Measurements from ENCODE around the gene COLEC11. TPM values are rescaled to one million over a fixed set of nuclear protein-coding genes. Genes with fewer than 3 reads are reported as not detected.

The COLEC11 gene
- total and polyA plus RNA-seq, 2 of the 13 experiments (the other 11 are each of a cell fraction or from before 2014, with no cell fraction given): 1.5 to 3.0 TPM

GRCh38 chr2:3651691-3652648, 57.1 kb downstream of the COLEC11 start (continued):
- TF ChIP-seq ZBED4 (CRISPR knock-in tag; IDR thresholded peaks at IDR 0.05; ENCODE audit: borderline replicate concordance) (peak; percentile 51; the same call in 1 of the 2 replicates), SMYD3 (CRISPR knock-in tag; IDR thresholded peaks at IDR 0.05) (0 out of 2 replicates have a peak, but pooled peaks have one; percentile 11), HCFC1 (IDR thresholded peaks at IDR 0.05; ENCODE audit: low read depth, low read length) (peak; percentile 11; the same call in 1 of the 2 replicates), DR1 (CRISPR knock-in tag; IDR thresholded peaks at IDR 0.05) (no peak), PAX8 (CRISPR knock-in tag; IDR thresholded peaks at IDR 0.05; ENCODE audit: borderline replicate concordance) (no peak), ZMYM4 (CRISPR knock-in tag; IDR thresholded peaks at IDR 0.05) (peak; percentile 49), MXD1 (CRISPR knock-in tag; IDR thresholded peaks at IDR 0.05) (peak; percentile 65), ZNF777 (CRISPR knock-in tag; IDR thresholded peaks at IDR 0.05) (0 out of 2 replicates have a peak, but pooled peaks have one; percentile 29), PCBP2 (optimal IDR thresholded peaks at IDR 0.05; ENCODE audit: low read depth, low read length, poor library complexity, severe bottlenecking) (no peak), MAFK (conservative IDR thresholded peaks at IDR 0.05 in 1 of 2, IDR thresholded peaks at IDR 0.05 in 1 of 2; ENCODE audit: low read length in 2 of 2) (peak; percentile 35 to 64), DRAP1 (CRISPR knock-in tag; IDR thresholded peaks at IDR 0.05) (no peak), ZZZ3 (CRISPR knock-in tag; IDR thresholded peaks at IDR 0.05; ENCODE audit: borderline replicate concordance) (no peak), SP4 (CRISPR knock-in tag; IDR thresholded peaks at IDR 0.05) (peak; percentile 77), TEAD2 (CRISPR knock-in tag; IDR thresholded peaks at IDR 0.05) (no peak), NR2F2 (IDR thresholded peaks at IDR 0.05; ENCODE audit: borderline replicate concordance, low read depth) (no peak), ZSCAN25 (CRISPR knock-in tag; IDR thresholded peaks at IDR 0.05) (no peak)
